Left ventricle myocardium inferior (tissue), 1 donor: ENCODE data around the gene VSIG10. TPM values are rescaled to one million over a fixed set of nuclear protein-coding genes. Genes with fewer than 3 reads are reported as not detected.

Experiments used
- DNase-seq: peaks from one replicate; pipeline ENCODE4 v3.0.0-alpha.2; 2020
- H3K27ac ChIP-seq: fragments of 200-600 bp; replicated peaks from 2 replicates; pipeline ENCODE4 v1.8.0; 2021
- H3K27me3 ChIP-seq: fragments of 200-600 bp; 2 replicates; pipeline ENCODE4 v1.8.0; 2021; ENCODE audit warnings: low read depth
- H3K36me3 ChIP-seq: fragments of 200-600 bp; 2 replicates; pipeline ENCODE4 v1.8.0; 2021
- H3K4me1 ChIP-seq: fragments of 200-600 bp; 2 replicates; pipeline ENCODE4 v1.8.0; 2021
- H3K4me3 ChIP-seq: fragments of 200-600 bp; 2 replicates; pipeline ENCODE4 v1.8.0; 2021; ENCODE audit warnings: mild to moderate bottlenecking, moderate library complexity
- H3K9me3 ChIP-seq: fragments of 200-600 bp; replicated peaks from 2 replicates; pipeline ENCODE4 v1.8.0; 2021
- intact Hi-C: fragments of 100-400 bp; cut with micrococcal nuclease; formaldehyde crosslinking; loops from one replicate; pipeline ENCODE4 v1.11.0; 2022
- total RNA-seq: library from RNA; stranded (reverse); fragmentation: NEBNext Ultra II Directional; extraction: Animal tissue kit (Norgen Biotek cat#: 25700); gene quantifications from one replicate; pipeline ENCODE4 v1.2.1, GENCODE V29; 2021
- TF ChIP-seq, protein P1 (sequence below): fragments of 200-600 bp; IDR thresholded peaks from 2 replicates; pipeline ENCODE4 v1.8.0; 2021; ENCODE audit warnings: antibody characterized with exemption, mild to moderate bottlenecking, borderline replicate concordance
- donor health status: DM: no; HTN: yes; CAD: no; lungs with severe emphysema.

VSIG10 gene
- total RNA-seq, 1 donor from 2014 or later = 12.1 TPM

DNA sequence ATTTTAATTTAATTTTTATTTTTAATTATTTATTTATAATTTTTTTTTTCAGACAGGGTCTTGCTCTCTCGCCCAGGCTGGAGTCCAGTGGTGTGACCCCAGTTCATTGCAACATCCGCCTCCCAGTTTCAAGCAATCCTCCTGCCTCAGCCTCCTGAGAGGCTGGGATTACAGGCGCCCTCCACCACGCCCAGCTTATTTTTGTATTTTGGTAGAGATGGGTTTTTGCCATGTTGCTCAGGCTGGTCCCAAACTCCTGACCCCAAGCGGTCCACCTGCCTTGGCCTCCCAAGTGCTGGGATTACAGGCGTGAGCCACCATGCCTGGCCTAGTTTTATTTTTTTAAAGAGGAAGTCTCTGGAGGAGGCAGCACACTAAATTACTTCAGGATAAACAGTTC is 18.5 kb upstream of the VSIG10 start:
- Histone ChIP-seq H3K4me3 (no peak overlapping the region), H3K9me3 (no peaks in the 10 kb centered on the region), H3K36me3 (no peaks in the 10 kb centered on the region), H3K27ac (no peak overlapping the region), H3K4me1 (peaks cover 11% of the 10 kb centered on the region), H3K27me3 (no peaks in the 10 kb centered on the region)
- intact Hi-C loops = no loop called here
- TF ChIP-seq, protein P1, sequence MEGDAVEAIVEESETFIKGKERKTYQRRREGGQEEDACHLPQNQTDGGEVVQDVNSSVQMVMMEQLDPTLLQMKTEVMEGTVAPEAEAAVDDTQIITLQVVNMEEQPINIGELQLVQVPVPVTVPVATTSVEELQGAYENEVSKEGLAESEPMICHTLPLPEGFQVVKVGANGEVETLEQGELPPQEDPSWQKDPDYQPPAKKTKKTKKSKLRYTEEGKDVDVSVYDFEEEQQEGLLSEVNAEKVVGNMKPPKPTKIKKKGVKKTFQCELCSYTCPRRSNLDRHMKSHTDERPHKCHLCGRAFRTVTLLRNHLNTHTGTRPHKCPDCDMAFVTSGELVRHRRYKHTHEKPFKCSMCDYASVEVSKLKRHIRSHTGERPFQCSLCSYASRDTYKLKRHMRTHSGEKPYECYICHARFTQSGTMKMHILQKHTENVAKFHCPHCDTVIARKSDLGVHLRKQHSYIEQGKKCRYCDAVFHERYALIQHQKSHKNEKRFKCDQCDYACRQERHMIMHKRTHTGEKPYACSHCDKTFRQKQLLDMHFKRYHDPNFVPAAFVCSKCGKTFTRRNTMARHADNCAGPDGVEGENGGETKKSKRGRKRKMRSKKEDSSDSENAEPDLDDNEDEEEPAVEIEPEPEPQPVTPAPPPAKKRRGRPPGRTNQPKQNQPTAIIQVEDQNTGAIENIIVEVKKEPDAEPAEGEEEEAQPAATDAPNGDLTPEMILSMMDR = no peak
- no peak for DNase-seq

DNA sequence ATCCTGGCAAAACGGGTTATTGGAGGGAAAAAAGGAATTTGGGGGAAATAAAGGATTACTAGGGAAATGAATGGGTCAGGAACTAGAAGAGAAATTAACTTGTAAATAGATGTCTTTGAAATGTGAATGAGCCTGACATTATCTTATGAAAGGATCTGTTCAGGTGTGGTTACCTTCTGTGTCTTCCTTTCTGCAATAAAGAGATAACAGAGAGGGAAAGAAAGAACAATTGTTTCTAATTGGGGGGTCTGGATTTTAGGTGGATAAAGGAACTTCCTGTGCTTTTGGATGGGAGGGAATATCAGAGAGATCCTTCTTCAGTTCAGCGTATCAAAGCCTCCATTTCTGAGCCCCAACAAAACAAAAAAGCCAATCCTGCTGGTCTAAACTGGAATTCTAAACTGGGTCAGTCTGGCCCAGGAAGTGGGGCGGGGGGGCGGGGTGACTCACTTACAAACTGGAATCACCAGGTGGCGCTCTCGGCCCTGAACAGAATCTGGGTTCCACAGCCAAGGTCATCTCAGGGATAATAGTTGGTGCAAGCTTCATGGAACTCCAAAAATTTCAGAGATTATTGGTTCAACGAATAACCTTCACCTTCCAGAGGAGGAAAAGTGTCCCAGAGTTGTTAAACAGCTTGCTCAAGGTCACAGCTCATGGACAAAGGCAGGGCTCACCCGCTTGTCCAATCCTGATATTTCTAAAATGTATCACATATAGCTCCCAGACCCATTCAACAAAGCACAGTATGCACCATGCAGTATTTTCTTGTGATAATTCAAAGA is 17.0 kb upstream of the VSIG10 start:
- intact Hi-C loops = no loop called here
- Histone ChIP-seq H3K36me3 (no peaks in the 10 kb centered on the region), H3K27ac (peak overlapping the region; percentile 74), H3K4me1 (peaks cover 11% of the 10 kb centered on the region), H3K4me3 (no peak overlapping the region), H3K9me3 (no peaks in the 10 kb centered on the region), H3K27me3 (no peaks in the 10 kb centered on the region)
- TF ChIP-seq, protein P1 = peak; percentile 85
- DNase-seq = peak; percentile 76

DNA sequence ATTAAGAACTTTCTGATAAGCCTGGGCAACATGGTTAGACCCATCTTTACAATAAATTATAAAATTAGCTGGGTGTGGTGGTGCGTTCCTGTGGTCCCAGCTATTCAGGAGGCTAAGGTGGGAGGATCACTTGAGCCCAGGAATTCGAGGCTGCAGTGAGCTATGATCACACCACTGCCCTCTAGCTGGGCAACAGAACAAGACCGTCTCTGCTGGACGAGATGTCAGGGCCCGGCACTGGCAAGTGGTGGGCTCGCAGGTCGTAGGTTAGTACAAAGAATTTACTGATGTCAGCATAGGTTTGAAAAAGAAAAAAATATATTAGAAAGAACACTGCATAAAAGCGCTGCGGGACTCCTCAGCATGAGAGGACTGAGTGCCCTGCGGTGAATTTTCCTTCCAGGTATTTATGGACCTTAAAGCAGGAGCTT is 15.7 kb upstream of the VSIG10 start:
- TF ChIP-seq, protein P1 = no peak
- Histone ChIP-seq H3K27ac (no peak overlapping the region), H3K27me3 (no peaks in the 10 kb centered on the region), H3K9me3 (no peaks in the 10 kb centered on the region), H3K4me3 (no peak overlapping the region), H3K4me1 (peaks cover 11% of the 10 kb centered on the region), H3K36me3 (no peaks in the 10 kb centered on the region)
- intact Hi-C loops = no loop called here
- DNase-seq = no peak

DNA sequence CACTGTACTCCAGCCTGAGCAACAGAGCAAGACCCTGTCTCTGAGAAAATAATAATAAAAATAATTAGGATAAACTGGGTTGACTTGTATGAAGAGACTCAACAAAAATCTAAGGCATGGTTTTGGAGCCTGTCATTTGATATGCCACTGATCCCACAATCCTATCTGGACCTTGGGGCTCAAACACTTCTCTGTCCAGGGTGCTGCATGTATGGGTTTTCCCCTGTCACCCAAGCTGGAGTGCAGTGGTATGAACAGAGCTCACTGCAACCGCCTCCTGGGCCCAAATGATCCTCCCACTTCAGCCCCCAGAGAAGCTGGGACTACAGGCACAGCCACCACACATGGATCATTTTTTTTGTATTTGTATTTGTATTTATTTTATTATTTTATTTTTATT is 5.3 kb upstream of the VSIG10 start:
- Histone ChIP-seq H3K9me3 (no peaks in the 10 kb centered on the region), H3K36me3 (no peaks in the 10 kb centered on the region), H3K4me3 (no peak overlapping the region), H3K27me3 (no peaks in the 10 kb centered on the region), H3K4me1 (peaks cover 8% of the 10 kb centered on the region), H3K27ac (no peak overlapping the region)
- no peak for DNase-seq
- TF ChIP-seq, protein P1 = no peak
- intact Hi-C loops = no loop called here

DNA sequence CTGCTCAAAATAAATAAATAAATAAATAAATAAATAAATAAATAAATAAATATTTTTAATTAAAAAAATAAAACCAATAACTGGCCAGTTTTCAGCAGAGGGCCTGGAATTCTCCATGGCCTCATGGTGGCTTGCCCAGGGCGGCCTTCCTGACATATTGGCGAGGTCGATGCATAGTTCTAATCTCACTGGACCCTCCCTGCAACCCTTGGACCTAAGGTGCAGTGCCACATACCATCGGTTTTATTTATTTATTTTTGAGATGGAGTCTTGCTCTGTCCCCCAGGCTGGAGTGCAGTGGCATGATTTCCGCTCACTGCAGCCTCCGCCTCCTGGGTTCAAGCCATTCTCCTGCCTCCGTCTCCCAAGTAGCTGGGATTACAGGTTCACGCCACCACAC is 3.9 kb upstream of the VSIG10 start:
- intact Hi-C loops = no loop called here

More for the DNA sequence above, 3.9 kb upstream of the VSIG10 start:
- no peak overlapping the region for H3K27ac ChIP-seq
- no peak overlapping the region for H3K4me3 ChIP-seq
- no peaks in the 10 kb centered on the region for H3K9me3 ChIP-seq
- H3K36me3 ChIP-seq = no peaks in the 10 kb centered on the region
- no peaks in the 10 kb centered on the region for H3K27me3 ChIP-seq
- TF ChIP-seq, protein P1 = no peak
- DNase-seq = no peak
- peaks cover 22% of the 10 kb centered on the region for H3K4me1 ChIP-seq
